ENCODE data around the gene ADGRG3.
A peak's percentile ranks its signal among the peaks of the same experiment; 100 is the strongest.

The ADGRG3 gene

DNA sequence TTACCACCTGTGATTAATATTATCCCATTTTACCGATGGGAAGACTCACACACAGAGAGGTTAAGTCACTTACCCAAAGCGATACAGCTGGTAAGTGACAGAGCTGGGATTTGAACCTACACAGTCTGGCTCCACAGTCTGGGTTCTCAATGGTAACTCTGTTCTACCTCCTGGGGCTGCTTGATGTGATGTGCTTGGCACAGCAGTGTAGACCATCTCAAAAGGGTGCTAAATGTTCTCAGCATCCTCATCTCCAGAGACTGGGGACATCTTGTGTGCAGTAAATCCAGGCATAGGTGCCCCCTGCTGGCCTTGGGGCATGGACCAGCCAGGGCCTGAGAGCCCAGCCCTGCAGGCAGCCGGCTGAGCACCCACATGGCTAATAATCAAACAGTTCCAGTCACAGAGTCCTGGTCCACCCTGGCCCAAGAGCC is 52.1 kb downstream of the ADGRG3 start:
- Histone ChIP-seq H3K4me3 (ENCODE audit: low read depth, low read length) (no peak overlapping the region), H3K36me3 (no peaks in the 10 kb centered on the region), H3K9me3 (no peaks in the 10 kb centered on the region), H3K4me1 (peaks cover 8% of the 10 kb centered on the region), H3K27me3 (no peaks in the 10 kb centered on the region)
- peak; percentile 72 for DNase-seq
- TF ChIP-seq CTCF (IDR thresholded peaks at IDR 0.05; ENCODE audit: low read depth, low read length) = peak; percentile 74

- Histone ChIP-seq H3K4me3 (ENCODE audit: low read depth, low read length) (no peak overlapping the region), H3K9me3 (no peaks in the 10 kb centered on the region), H3K4me1 (peaks cover 8% of the 10 kb centered on the region), H3K27me3 (no peaks in the 10 kb centered on the region), H3K36me3 (no peaks in the 10 kb centered on the region)
- TF ChIP-seq CTCF (IDR thresholded peaks at IDR 0.05; ENCODE audit: low read depth, low read length) = no peak
- no peak for DNase-seq
Measured at GRCh38 chr16:57721356-57722209, 53.5 kb downstream of the ADGRG3 start.

GRCh38 chr16:57722210-57722499 is 54.0 kb downstream of the ADGRG3 start:
- Histone ChIP-seq H3K36me3 (no peaks in the 10 kb centered on the region), H3K27me3 (no peaks in the 10 kb centered on the region), H3K9me3 (no peaks in the 10 kb centered on the region), H3K4me1 (peaks cover 8% of the 10 kb centered on the region), H3K4me3 (ENCODE audit: low read depth, low read length) (no peak overlapping the region)
- DNase-seq = no peak
- no peak for TF ChIP-seq CTCF (IDR thresholded peaks at IDR 0.05; ENCODE audit: low read depth, low read length)

- TF ChIP-seq CTCF (IDR thresholded peaks at IDR 0.05; ENCODE audit: low read depth, low read length) = no peak
- Histone ChIP-seq H3K36me3 (no peaks in the 10 kb centered on the region), H3K9me3 (no peaks in the 10 kb centered on the region), H3K4me3 (ENCODE audit: low read depth, low read length) (no peak overlapping the region), H3K4me1 (peaks cover 8% of the 10 kb centered on the region), H3K27me3 (no peaks in the 10 kb centered on the region)
- DNase-seq = no peak
Measured at GRCh38 chr16:57722651-57723050, 54.5 kb downstream of the ADGRG3 start.

- Histone ChIP-seq H3K36me3 (no peaks in the 10 kb centered on the region), H3K4me3 (ENCODE audit: low read depth, low read length) (no peak overlapping the region), H3K27me3 (no peaks in the 10 kb centered on the region), H3K9me3 (no peaks in the 10 kb centered on the region), H3K4me1 (peaks cover 8% of the 10 kb centered on the region)
- TF ChIP-seq CTCF (IDR thresholded peaks at IDR 0.05; ENCODE audit: low read depth, low read length) = no peak
- DNase-seq = no peak
Measured at GRCh38 chr16:57723170-57723569, 55.1 kb downstream of the ADGRG3 start.

DNA sequence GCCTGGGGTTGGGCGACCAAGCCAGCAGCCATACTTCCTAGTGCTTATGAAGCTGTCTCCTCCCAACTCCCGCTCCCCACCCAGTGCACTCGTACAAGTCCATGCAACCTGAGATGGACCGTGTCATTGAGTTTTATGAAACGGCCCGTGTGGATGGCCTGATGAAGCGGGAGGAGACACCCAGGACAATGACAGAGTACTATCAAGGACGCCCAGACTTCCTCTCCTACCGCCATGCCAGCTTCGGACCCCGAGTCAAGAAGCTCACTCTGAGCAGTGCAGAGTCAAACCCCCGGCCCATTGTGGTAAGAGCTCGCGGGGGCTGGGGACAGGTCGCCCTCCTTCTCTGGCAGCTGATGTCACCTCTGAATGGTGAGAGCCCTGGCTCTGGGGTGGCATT is 56.4 kb downstream of the ADGRG3 start:
- Histone ChIP-seq H3K36me3 (no peaks in the 10 kb centered on the region), H3K9me3 (no peaks in the 10 kb centered on the region), H3K27me3 (no peaks in the 10 kb centered on the region), H3K4me3 (ENCODE audit: low read depth, low read length) (no peak overlapping the region), H3K4me1 (peaks cover 8% of the 10 kb centered on the region)
- DNase-seq = no peak
- no peak for TF ChIP-seq CTCF (IDR thresholded peaks at IDR 0.05; ENCODE audit: low read depth, low read length)
